ENCODE data around the gene VPS41. TPM values are rescaled to one million over a fixed set of nuclear protein-coding genes. Genes with fewer than 3 reads are reported as not detected.
"Not testable (repeated sequence)": the region's sequence is repeated elsewhere in the genome, so short reads cannot be mapped to it uniquely, and the experiment has no call there.

Gene VPS41
- total RNA-seq, 2 experiments from 2014 or later: 23.2 to 46.1 TPM

- ChIA-PET CTCF (ENCODE audit: unreplicated experiment) (no interaction called here), POLR2A (interaction anchor here (0.7 to 1.0 kb wide), 4 partner anchors 19 to 726 kb away, joined by 3 to 10 read pairs (median 4); no protein-coding TSS in a partner anchor)
- no peak for DNase-seq (ENCODE audit: low spot score)
- Histone ChIP-seq H3K36me3 (ENCODE audit: insufficient read depth, low read length) (no peaks in the 10 kb centered on the region), H3K9me2 (ENCODE audit: insufficient read depth, low read length) (no peaks in the 10 kb centered on the region), H2AFZ (ENCODE audit: low read length) (no peak overlapping the region), H3K4me2 (ENCODE audit: low read length) (no peak overlapping the region), H3K9me3 (ENCODE audit: low read length) (no peaks in the 10 kb centered on the region), H3K4me1 (ENCODE audit: insufficient read depth, low read length, poor library complexity, severe bottlenecking) (no peaks in the 10 kb centered on the region), H3K27ac (ENCODE audit: low read depth, low read length, poor library complexity, severe bottlenecking) (no peak overlapping the region), H3K4me3 (ENCODE audit: low read depth, low read length, poor library complexity, severe bottlenecking) (no peak overlapping the region), H3K79me2 (ENCODE audit: insufficient read depth, low read depth, low read length) (no peaks in the 10 kb centered on the region), H4K20me1 (ENCODE audit: insufficient read depth, low read length) (no peaks in the 10 kb centered on the region)
- no TSS peak for BruUV-seq (replicated peaks)
- intact Hi-C loops (cut with micrococcal nuclease; ENCODE audit: unreplicated experiment): no loop called here
- no peak for TF ChIP-seq EZH2phosphoT487 (IDR thresholded peaks at IDR 0.05; ENCODE audit: borderline replicate concordance, low read depth, low read length)
Observed at GRCh38 chr7:38855386-38855785, 53.6 kb downstream of the VPS41 start.

GRCh38 chr7:38854947-38855346 is 54.0 kb downstream of the VPS41 start:
- H3K36me3 ChIP-seq (ENCODE audit: insufficient read depth, low read length); CTCF ChIA-PET (ENCODE audit: unreplicated experiment); H3K4me2 ChIP-seq (ENCODE audit: low read length); H3K27ac ChIP-seq (ENCODE audit: low read depth, low read length, poor library complexity, severe bottlenecking); H2AFZ ChIP-seq (ENCODE audit: low read length); H3K9me3 ChIP-seq (ENCODE audit: low read length); BruUV-seq (replicated peaks); H4K20me1 ChIP-seq (ENCODE audit: insufficient read depth, low read length); DNase-seq (ENCODE audit: low spot score); H3K4me3 ChIP-seq (ENCODE audit: low read depth, low read length, poor library complexity, severe bottlenecking); H3K4me1 ChIP-seq (ENCODE audit: insufficient read depth, low read length, poor library complexity, severe bottlenecking); intact Hi-C loops (cut with micrococcal nuclease; ENCODE audit: unreplicated experiment); H3K79me2 ChIP-seq (ENCODE audit: insufficient read depth, low read depth, low read length); H3K9me2 ChIP-seq (ENCODE audit: insufficient read depth, low read length): not testable (repeated sequence)
- POLR2A ChIA-PET: interaction anchor here (0.6 to 1.0 kb wide), 5 partner anchors 20 to 1001 kb away, joined by 3 to 10 read pairs (median 4); no protein-coding TSS in a partner anchor

- POLR2A ChIA-PET: no interaction called here
- intact Hi-C loops (cut with micrococcal nuclease; ENCODE audit: unreplicated experiment): no loop called here
- TF ChIP-seq CTCF (conservative IDR thresholded peaks at IDR 0.05; ENCODE audit: low read length) (no peak), EZH2phosphoT487 (IDR thresholded peaks at IDR 0.05; ENCODE audit: borderline replicate concordance, low read depth, low read length) (no peak)
- Histone ChIP-seq H3K9me2 (ENCODE audit: insufficient read depth, low read length) (no peaks in the 10 kb centered on the region), H3K4me1 (ENCODE audit: insufficient read depth, low read length, poor library complexity, severe bottlenecking) (no peaks in the 10 kb centered on the region), H3K4me3 (ENCODE audit: low read depth, low read length, poor library complexity, severe bottlenecking) (no peak overlapping the region), H2AFZ (ENCODE audit: low read length) (no peak overlapping the region), H4K20me1 (ENCODE audit: insufficient read depth, low read length) (no peaks in the 10 kb centered on the region), H3K79me2 (ENCODE audit: insufficient read depth, low read depth, low read length) (no peaks in the 10 kb centered on the region), H3K9me3 (ENCODE audit: low read length) (no peaks in the 10 kb centered on the region), H3K27ac (ENCODE audit: low read depth, low read length, poor library complexity, severe bottlenecking) (no peak overlapping the region), H3K4me2 (ENCODE audit: low read length) (no peak overlapping the region), H3K36me3 (ENCODE audit: insufficient read depth, low read length) (no peaks in the 10 kb centered on the region)
- CTCF ChIA-PET (ENCODE audit: unreplicated experiment): no interaction called here
- BruUV-seq (replicated peaks): no TSS peak
- no peak for DNase-seq (ENCODE audit: low spot score)
Observed at GRCh38 chr7:38851321-38851720, 57.7 kb downstream of the VPS41 start.

- H3K79me2 ChIP-seq (ENCODE audit: insufficient read depth, low read depth, low read length): no peaks in the 10 kb centered on the region
- no peak overlapping the region for H3K4me2 ChIP-seq (ENCODE audit: low read length)
- H3K4me1 ChIP-seq (ENCODE audit: insufficient read depth, low read length, poor library complexity, severe bottlenecking): no peaks in the 10 kb centered on the region
- TF ChIP-seq EZH2phosphoT487 (IDR thresholded peaks at IDR 0.05; ENCODE audit: borderline replicate concordance, low read depth, low read length) (no peak), CTCF (conservative IDR thresholded peaks at IDR 0.05; ENCODE audit: low read length) (no peak)
- H3K36me3 ChIP-seq (ENCODE audit: insufficient read depth, low read length): no peaks in the 10 kb centered on the region
- no peaks in the 10 kb centered on the region for H4K20me1 ChIP-seq (ENCODE audit: insufficient read depth, low read length)
- H3K9me3 ChIP-seq (ENCODE audit: low read length): no peaks in the 10 kb centered on the region
- ChIA-PET CTCF (ENCODE audit: unreplicated experiment) (no interaction called here), POLR2A (interaction anchor here (0.6 kb wide), 1 partner anchor 1335 kb away, joined by 4 read pairs; no protein-coding TSS in a partner anchor)
- H3K4me3 ChIP-seq (ENCODE audit: low read depth, low read length, poor library complexity, severe bottlenecking): no peak overlapping the region
- no peak overlapping the region for H2AFZ ChIP-seq (ENCODE audit: low read length)
- intact Hi-C loops (cut with micrococcal nuclease; ENCODE audit: unreplicated experiment): no loop called here
- no TSS peak for BruUV-seq (replicated peaks)
- no peak overlapping the region for H3K27ac ChIP-seq (ENCODE audit: low read depth, low read length, poor library complexity, severe bottlenecking)
- no peaks in the 10 kb centered on the region for H3K9me2 ChIP-seq (ENCODE audit: insufficient read depth, low read length)
- DNase-seq (ENCODE audit: low spot score): no peak
Observed at GRCh38 chr7:38846280-38846679, 62.7 kb downstream of the VPS41 start.

Measured in OCI-LY7 (cell line).